GM21528 (cell line): ENCODE data around the gene CDKN3.
"Not testable (repeated sequence)": the region's sequence is repeated elsewhere in the genome, so short reads cannot be mapped to it uniquely, and the experiment has no call there.

Experiments
- ATAC-seq: cut with Tn5 transposase; IDR thresholded peaks from one replicate; pipeline ENCODE4 v1.9.1; 2021; ENCODE audit warnings: mild to moderate bottlenecking, moderate library complexity; ENCODE audit not compliant: unreplicated experiment, low FRiP score

The CDKN3 gene

GRCh38 chr14:54420478-54421142, 23.8 kb downstream of the CDKN3 start:
- no peak for ATAC-seq

DNA sequence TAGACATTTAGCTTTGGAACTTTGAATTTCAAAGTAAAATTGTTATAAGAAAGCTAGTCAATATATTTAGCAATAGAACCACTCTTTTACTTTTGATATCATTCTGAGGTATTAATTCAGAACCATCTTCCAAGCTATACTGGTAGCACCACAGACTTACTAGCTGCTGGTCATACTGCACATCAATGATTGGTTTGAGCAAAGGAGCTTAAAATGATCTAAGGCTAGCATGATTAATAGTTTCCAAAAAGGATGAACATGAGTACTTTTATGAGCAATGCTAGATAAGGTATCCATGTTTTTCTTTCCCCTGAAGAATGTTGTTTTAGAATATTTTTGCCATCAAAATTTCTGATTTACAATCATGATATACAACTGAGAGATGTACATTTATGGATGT, 27.2 kb downstream of the CDKN3 start:
- ATAC-seq, result no peak

DNA sequence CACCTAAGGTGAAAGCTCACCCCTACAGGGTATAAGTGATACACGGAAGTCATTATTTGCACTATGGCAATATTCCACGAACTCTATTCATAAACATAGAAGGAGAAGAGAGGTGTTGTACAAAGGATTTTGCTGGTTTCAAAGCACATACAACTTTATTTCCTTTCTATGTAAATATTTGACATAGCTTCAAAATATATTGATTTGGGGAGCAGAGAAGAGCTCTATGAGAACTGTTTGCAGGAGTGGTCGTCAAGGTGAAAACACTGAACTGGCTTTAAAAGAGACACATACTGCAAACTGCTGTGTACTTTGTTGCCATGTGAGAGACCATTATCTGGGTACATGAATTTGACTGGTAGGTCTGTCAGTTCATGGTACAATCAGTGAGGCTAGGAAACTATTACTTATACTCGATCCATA, 27.7 kb downstream of the CDKN3 start:
- no peak for ATAC-seq

DNA sequence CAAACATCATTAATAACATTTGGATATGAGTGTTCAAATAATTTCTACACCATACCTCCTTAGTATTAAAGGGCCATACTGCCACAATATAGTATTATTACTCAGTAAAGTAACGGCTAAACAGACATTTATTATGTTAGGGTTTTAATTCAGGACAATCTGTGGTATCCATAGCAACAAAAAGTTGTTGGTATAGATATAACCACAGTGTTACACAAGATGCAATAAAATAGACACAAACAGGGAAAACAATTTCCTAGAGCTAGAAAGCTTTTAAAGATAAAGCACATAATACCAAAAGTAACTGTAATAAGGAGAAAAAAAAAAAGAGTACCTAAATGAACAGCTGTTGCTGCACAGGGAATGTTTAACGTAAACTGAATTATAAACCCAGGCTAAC, 28.3 kb downstream of the CDKN3 start:
- ATAC-seq, result no peak

GRCh38 chr14:54425537-54426274, 28.9 kb downstream of the CDKN3 start:
- ATAC-seq, result no peak

DNA sequence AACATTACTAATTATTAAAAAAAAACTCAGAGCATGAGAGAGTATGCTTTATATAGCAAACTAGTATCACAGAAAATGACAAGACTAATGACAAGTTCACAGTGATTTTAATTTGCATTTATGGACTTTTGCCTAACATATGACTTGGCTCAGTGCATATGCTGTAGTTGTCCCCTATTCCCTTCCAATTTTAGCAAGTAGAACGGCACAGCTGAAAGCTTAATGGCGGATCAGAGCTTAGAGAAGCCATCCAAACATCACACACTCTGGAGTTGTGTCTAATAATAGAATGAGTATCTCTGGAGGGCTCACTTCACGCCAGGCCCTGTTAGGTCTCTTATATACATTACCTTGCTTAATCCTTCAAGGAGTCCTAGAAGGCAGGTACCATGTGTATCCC, 31.1 kb downstream of the CDKN3 start:
- no peak for ATAC-seq

- no peak for ATAC-seq
Observed at GRCh38 chr14:54428527-54428926, 31.7 kb downstream of the CDKN3 start.

DNA sequence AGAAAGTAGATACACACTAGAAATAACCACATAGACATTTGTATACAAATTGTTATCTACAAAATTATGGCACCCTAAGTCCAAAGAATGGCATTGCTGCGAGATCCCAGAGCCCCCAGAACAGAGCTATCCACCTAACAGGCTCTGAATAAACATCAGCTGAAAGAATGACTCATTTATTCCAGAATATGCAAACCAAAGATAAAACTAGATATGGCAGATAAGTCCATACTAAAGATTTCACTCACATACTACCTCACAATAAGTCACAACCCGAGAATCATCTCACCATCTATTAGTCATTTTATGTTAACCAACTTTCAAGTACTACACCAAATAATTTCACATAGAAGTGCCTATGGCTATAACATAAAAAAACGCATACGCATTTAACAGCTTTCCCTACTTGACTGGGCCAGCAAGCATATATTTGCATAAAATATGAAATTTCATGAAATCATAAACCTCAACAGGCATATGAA, 38.7 kb downstream of the CDKN3 start:
- no peak for ATAC-seq

DNA sequence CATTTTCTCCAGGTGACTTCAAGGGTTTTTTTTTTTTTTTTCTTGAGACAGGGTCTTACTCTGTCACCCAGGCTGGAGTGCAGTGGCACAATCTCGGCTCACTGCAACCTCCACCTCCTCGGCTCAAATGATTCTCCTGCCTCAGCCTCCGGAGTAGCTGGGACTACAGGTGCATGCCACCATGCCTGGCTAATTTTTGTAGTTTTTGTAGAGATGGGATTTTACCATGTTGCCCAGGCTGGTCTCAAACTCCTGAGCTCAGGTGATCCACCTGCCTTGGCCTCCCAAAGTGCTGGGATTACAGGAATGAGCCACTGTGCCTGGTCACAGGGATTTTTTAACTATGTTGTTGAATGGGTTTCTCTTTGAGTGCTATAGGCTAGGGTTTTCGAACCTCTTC, 41.1 kb downstream of the CDKN3 start:
- ATAC-seq, result not testable (repeated sequence)

DNA sequence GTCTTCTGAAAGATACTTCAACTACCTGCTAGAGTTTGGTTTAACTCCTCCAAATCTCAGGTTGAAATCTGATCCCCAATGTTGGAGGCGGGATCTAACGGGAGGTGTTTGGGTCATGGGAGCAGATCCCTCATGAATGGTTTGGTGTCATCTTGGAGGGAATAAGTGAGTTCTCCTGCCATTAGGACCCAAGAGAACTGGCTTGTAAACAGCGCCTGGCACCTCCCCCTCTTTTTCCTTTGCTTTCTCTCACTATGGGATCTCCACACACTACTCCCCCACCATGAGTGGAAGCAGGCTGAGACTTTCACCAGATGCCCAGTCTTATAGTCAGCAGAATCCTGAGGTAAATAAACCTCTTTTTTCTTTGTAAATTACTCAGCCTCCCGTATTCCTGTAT, 41.9 kb downstream of the CDKN3 start:
- ATAC-seq, result no peak

DNA sequence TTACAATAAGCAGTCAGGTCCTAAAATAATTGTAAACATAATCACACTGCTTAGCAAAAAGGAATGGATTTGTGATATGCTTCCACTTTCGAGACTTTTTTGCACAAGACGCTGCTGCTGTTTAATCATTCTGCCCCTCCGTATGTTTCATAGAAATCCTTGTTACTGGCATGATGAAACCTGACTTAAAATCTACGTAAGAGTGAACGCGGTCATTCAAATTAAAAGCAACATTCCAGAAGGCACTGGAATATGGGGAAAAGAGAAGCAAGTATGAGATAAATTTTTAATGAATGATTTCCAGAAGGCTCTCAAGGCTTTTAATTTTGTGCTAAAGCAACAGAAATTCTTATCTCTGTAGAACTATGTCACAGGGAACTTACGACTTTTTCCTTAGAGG, 43.2 kb downstream of the CDKN3 start:
- ATAC-seq, result no peak

- no peak for ATAC-seq
Observed at GRCh38 chr14:54440476-54440872, 43.7 kb downstream of the CDKN3 start.

DNA sequence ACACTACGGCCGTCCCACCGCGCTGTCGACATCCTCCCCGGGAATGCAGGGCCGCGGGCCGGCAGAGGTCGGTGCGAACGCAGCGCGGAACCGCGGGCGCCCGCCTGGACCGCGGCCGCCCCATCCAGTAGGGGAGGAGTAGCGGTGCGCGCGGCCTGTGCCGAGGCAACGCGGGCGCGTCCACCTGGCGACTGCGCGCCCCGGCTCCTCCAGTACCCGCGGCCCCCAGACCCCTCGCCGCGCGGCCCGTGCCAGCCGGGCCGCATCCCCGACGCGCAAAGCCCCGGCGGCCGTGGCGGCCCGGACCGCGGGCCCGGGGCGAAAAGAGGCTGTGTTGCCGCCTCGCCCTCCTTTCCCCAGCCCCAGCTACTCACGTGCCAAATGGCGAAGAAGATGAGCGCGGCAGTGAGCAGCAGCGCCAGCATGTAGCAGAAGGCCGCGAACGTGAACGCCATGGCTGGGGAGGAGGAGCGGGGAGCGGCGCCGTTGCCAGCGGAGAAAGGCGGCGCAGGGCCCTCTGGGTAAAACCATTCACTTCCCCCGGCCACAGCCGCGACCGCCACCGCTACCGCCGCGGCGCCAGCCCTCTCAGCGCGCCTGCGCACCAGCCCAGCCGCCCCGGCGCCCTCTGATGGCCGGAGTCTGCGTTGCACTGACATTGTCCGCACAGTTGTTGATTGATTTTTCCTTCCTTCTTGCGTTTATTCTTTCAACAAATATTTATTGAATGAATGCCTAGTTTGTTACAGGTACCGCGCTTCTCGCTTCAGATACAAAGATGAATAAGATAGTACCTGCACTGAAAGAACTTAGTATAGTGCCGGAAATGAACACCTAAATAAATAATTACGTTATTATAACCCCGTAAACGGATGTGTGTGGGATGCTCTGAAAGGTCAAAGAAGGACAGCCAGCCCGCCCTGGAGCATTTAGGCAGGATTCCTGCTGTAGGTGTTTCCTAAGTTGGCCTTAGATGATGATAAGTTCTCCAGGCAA, 44.4 kb downstream of the CDKN3 start, which contains the start of gene CNIH1:
Gene CNIH1, minus strand, starts transcription at position 502 of the 996 bp plus-strand sequence. Its CDS starts 47 bp downstream, at position 455.
- ATAC-seq, result peak; percentile 95

DNA sequence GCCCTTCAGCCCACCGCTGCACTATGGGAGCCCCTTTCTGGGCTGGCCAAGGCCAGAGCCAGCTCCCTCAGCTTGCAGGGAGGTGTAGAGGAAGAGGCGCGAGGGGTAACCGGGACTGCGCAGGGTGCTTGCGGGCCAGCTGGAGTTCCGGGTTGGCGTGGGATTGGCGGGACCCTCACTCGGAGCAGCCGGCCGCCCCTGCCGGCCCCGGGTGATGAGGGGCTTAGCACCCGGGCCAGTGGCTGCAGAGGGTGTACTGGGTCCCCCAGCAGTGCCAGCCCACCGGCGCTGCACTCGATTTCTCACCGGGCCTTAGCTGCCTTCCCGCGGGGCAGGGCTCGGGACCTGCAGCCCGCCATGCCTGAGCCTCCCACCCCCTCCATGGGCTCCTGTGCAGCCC, 46.2 kb downstream of the CDKN3 start:
- not testable (repeated sequence) for ATAC-seq

- no peak for ATAC-seq
Observed at GRCh38 chr14:54443981-54444380, 47.2 kb downstream of the CDKN3 start.

- no peak for ATAC-seq
Observed at GRCh38 chr14:54444681-54445080, 47.9 kb downstream of the CDKN3 start.

- ATAC-seq, result no peak
Observed at GRCh38 chr14:54446161-54446693, 49.4 kb downstream of the CDKN3 start.

GRCh38 chr14:54447231-54447692, 50.5 kb downstream of the CDKN3 start:
- no peak for ATAC-seq

DNA sequence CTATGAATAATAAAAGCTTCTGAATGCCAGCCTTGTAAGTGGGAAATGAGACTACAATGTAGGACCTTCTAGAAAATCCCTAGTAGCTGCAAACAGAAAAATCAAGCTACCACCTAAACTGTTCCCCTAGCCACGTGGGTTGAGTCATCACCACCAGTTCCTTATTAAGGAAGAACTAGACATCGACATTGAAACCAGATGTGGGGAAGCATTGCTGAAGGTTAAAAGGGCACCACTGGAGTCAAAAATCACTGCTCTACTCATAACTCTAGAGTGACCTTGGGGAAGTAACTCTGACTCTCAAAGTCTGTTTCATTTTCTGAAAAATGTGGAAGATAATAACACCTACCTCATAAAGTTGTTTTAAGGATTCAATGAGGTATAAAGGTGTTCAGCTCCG, 53.7 kb downstream of the CDKN3 start:
- ATAC-seq, result no peak

- ATAC-seq, result no peak
Observed at GRCh38 chr14:54451121-54451601, 54.4 kb downstream of the CDKN3 start.
